HG02642 (cell line): ENCODE results near the gene HS3ST6.
"Not testable (repeated sequence)": the region's sequence is repeated elsewhere in the genome, so short reads cannot be mapped to it uniquely, and the experiment has no call there.

Experiments used
- ATAC-seq: cut with Tn5 transposase; IDR thresholded peaks from one replicate; pipeline ENCODE4 v1.9.1; 2021; ENCODE audit warnings: mild to moderate bottlenecking; ENCODE audit not compliant: unreplicated experiment, poor library complexity

Gene HS3ST6

DNA sequence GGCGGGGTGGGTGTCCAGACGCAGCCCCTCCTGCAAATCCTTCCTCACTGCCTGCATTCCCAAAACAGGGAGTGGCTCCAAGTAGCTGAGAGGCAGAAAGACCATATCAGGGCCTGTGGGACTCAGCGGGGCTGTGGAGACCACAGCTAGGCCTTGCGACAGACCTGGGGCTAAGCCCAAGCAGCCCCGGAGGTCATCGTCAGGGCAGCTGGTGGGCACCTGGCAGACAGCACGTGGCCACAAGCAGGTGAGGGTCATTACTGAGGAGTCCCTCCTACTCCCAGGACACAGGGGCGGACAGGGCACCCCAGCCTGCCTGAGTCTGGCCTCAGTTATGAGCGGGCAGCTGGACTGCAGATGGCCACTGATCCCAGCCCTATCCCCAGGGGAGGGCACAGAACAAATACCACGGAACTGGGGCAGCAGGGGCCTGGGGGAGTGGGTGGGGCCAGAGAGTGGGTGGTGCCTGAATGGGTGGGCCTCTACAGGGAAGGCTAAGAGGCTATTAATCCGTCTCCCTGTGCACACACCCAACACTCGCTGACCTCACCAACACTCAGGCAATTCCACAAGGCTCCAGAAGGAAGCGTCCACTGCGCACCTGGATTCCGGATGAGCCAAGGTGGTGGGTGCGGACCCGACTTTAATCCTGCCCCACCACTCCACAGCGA is 8.5 kb downstream of the HS3ST6 start:
- ATAC-seq, result no peak

DNA sequence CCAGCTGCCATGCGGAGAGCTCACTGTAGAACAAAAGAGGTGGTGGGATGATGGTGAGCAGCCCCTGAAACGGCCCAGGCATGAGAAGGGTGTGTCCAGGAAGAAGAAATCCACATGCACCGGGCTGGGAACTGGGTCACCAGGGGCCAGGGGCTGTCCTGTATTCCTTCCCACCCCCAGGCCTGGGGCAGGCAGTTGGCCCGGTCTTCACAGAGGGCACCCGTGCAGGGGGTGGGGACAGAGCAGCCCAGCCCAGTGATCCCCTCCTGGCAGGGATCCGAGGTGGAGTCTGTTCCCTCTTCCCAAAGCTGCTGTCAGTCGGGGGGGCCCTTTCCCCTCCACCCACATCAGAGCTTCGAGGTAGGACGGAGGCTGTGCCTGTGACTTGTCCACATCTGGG is 9.2 kb downstream of the HS3ST6 start:
- no peak for ATAC-seq

- no peak for ATAC-seq
Measured at GRCh38 chr16:1908184-1908583, 10.0 kb downstream of the HS3ST6 start.

GRCh38 chr16:1907226-1907860 is 10.9 kb downstream of the HS3ST6 start:
- ATAC-seq, result no peak

GRCh38 chr16:1906846-1907165 is 11.4 kb downstream of the HS3ST6 start:
- ATAC-seq, result no peak

GRCh38 chr16:1906055-1906845 is 12.0 kb downstream of the HS3ST6 start:
- ATAC-seq, result no peak

- no peak for ATAC-seq
Measured at GRCh38 chr16:1903845-1904840, 14.1 kb downstream of the HS3ST6 start.

DNA sequence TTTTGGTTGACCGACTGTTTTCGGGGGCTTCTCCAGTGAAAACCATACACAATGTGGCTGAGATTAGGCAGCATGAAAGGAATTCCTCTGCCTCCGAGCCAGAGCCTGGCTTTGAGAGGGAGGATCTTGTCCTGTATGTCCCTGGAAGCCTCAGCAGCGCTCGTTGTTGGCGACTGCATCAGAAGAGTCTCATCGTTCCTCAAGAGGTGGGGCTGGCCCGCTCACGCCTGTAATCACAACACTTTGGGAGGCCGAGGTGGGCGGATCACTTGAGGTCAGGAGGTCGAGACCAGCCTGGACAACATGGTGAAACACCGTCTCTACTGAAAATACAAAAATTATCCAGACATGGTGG is 15.0 kb downstream of the HS3ST6 start:
- no peak for ATAC-seq

DNA sequence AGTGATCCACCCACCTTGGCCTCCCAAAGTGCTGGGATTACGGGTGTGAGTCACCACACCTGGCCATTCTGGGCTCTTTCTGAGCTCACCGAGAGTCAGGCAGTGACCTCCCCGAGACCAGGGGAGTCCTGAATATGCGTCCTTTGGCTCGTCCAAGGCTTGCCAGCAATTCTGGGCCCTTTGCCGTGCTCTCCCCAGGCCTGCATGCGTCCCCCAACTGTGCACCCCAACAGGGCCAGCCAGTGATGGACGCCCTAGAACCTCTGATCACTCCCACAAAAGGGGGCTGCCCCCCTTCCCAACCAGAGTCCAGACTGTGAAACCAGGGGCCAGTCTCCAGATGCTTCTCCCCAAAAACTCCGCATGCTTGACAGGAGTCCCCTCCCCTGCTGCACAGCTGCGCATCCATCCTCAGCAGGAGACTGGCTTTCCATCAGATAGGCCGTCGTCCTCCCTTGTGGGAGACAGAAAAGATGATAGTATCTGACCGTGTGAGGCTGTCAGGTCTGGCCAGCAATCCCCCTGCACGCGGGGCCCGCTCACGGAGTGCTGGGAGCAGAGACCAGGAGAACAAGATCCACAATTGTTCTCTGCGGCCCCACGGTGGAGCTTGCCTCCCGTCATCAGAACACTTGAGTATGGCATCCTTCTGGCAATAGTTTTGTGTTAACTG is 15.5 kb downstream of the HS3ST6 start:
- ATAC-seq, result no peak

GRCh38 chr16:1900452-1900774 is 17.8 kb downstream of the HS3ST6 start:
- ATAC-seq, result no peak

- no peak for ATAC-seq
Measured at GRCh38 chr16:1899641-1900451, 18.4 kb downstream of the HS3ST6 start.

DNA sequence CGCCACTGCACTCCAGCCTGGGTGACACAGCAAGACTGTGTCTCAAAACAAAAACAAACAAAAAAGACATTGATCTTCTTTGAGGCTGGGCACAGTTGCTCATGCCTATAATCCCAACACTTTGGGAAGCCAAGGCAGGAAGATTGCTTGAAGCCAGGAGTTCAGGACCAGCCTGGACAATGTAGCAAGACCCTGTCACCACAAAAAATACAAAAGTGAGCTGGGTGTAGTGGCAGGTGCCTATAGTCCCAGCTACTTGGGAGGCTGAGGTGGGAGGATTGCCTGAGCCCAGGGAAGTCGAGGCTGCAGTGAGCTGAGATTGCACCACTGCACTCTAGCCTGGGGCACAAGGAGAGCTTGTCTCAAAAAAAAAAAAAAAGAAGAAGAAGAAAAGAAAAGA is 20.5 kb downstream of the HS3ST6 start:
- not testable (repeated sequence) for ATAC-seq

GRCh38 chr16:1895949-1896675 is 22.1 kb downstream of the HS3ST6 start:
- ATAC-seq, result no peak

GRCh38 chr16:1895068-1895467 is 23.1 kb downstream of the HS3ST6 start:
- ATAC-seq, result no peak

DNA sequence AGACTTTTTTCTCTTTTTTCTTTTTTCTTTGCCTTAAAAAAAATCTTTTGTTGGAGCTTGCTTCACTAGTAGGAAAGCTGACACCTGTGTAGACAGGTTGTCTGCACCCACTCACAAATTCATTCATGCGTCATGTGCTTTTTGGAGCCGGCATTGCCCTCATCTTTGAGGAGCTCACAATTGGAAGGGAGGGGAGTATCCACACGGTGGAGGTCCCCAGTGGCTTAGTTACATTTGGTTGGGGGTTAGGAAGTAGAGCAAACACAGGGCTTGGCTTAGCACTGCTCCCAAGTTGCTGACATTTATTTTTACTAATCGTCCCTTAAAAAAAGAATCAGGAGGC is 27.5 kb downstream of the HS3ST6 start:
- no peak for ATAC-seq

- ATAC-seq, result no peak
Measured at GRCh38 chr16:1890024-1890707, 28.0 kb downstream of the HS3ST6 start.

- no peak for ATAC-seq
Measured at GRCh38 chr16:1887711-1888354, 30.4 kb downstream of the HS3ST6 start.

- no peak for ATAC-seq
Measured at GRCh38 chr16:1884889-1885288, 33.3 kb downstream of the HS3ST6 start.
